Measurements from ENCODE around the gene GRIK3. TPM values are rescaled to one million over a fixed set of nuclear protein-coding genes. Genes with fewer than 3 reads are reported as not detected.

GRIK3 gene
- total and polyA plus RNA-seq, 2 donors (not counting 1 experiment from before 2014, with no cell fraction given), result not detected

- H3K27me3 ChIP-seq (ENCODE audit: control insufficient read depth, insufficient read depth, low read length), result no peaks in the 10 kb centered on the region
- no peaks in the 10 kb centered on the region for H4K20me1 ChIP-seq (ENCODE audit: control insufficient read depth, extremely low read depth, insufficient read depth, low read length)
- H3K4me1 ChIP-seq (ENCODE audit: control insufficient read depth, extremely low read depth, insufficient read depth, low read length), result no peaks in the 10 kb centered on the region
- no peak overlapping the region for H2AFZ ChIP-seq (ENCODE audit: low read length)
- no peak overlapping the region for H3K27ac ChIP-seq (ENCODE audit: insufficient read depth, low read length)
- no peak for DNase-seq (ENCODE audit: low read depth in 2 of 2)
- no peaks in the 10 kb centered on the region for H3K9me3 ChIP-seq (ENCODE audit: control insufficient read depth, insufficient read depth, low read depth, low read length)
- no peak for TF ChIP-seq CTCF (conservative IDR thresholded peaks at IDR 0.05 in 1 of 2, IDR thresholded peaks at IDR 0.05 in 1 of 2; ENCODE audit: low read depth in 1 of 2, low read length in 2 of 2)
- TF ChIP-seq EZH2 (IDR thresholded peaks at IDR 0.05; ENCODE audit: low read length, missing control alignments), result no peak
- H3K9ac ChIP-seq (ENCODE audit: insufficient read depth, low read length), result no peak overlapping the region
- H3K36me3 ChIP-seq (ENCODE audit: control insufficient read depth, insufficient read depth, low read length), result no peaks in the 10 kb centered on the region
- H3K4me2 ChIP-seq (ENCODE audit: extremely low read depth, insufficient read depth, low read length), result no peak overlapping the region
- no peaks in the 10 kb centered on the region for H3K79me2 ChIP-seq (ENCODE audit: control insufficient read depth, insufficient read depth, low read length)
- no peak overlapping the region for H3K4me3 ChIP-seq (replicated peaks in 1 of 4; ENCODE audit: control extremely low read depth in 1 of 4, insufficient read depth in 1 of 4, low read depth in 3 of 4, low read length in 4 of 4)
Observed at GRCh38 chr1:36814083-36814482, 220.2 kb downstream of the GRIK3 start.

DNA sequence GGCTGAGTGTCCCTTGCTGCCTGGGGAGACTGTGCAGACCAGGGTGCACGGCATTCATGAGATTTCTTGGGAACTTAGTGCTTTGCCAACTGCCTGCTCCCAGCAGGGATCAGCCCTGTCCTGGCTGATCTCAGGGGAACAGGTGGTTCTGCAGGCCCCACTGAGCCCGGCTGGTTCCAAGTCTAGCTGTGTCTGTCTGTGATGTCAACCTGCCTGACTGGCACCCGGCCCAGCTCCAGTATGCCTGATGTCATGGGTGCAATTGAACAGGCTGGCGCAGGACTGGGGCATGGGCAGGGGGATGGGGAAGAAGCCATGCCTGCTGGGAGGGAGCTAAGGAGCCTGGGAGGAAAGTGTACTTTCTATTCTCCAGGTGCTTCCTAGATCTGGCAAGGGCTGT lies 227.1 kb downstream of the GRIK3 start:
- no peak overlapping the region for H3K4me3 ChIP-seq (replicated peaks in 1 of 4; ENCODE audit: control extremely low read depth in 1 of 4, insufficient read depth in 1 of 4, low read depth in 3 of 4, low read length in 4 of 4)
- H2AFZ ChIP-seq (ENCODE audit: low read length), result no peak overlapping the region
- no peaks in the 10 kb centered on the region for H3K36me3 ChIP-seq (ENCODE audit: control insufficient read depth, insufficient read depth, low read length)
- DNase-seq (ENCODE audit: low read depth in 2 of 2), result no peak
- no peak overlapping the region for H3K27ac ChIP-seq (ENCODE audit: insufficient read depth, low read length)
- no peaks in the 10 kb centered on the region for H3K79me2 ChIP-seq (ENCODE audit: control insufficient read depth, insufficient read depth, low read length)
- H3K4me1 ChIP-seq (ENCODE audit: control insufficient read depth, extremely low read depth, insufficient read depth, low read length), result no peaks in the 10 kb centered on the region
- H3K4me2 ChIP-seq (ENCODE audit: extremely low read depth, insufficient read depth, low read length), result no peak overlapping the region
- no peaks in the 10 kb centered on the region for H4K20me1 ChIP-seq (ENCODE audit: control insufficient read depth, extremely low read depth, insufficient read depth, low read length)
- H3K9ac ChIP-seq (ENCODE audit: insufficient read depth, low read length), result no peak overlapping the region
- no peaks in the 10 kb centered on the region for H3K27me3 ChIP-seq (ENCODE audit: control insufficient read depth, insufficient read depth, low read length)
- TF ChIP-seq EZH2 (IDR thresholded peaks at IDR 0.05; ENCODE audit: low read length, missing control alignments), result no peak
- TF ChIP-seq CTCF (conservative IDR thresholded peaks at IDR 0.05 in 1 of 2, IDR thresholded peaks at IDR 0.05 in 1 of 2; ENCODE audit: low read depth in 1 of 2, low read length in 2 of 2), result no peak
- H3K9me3 ChIP-seq (ENCODE audit: control insufficient read depth, insufficient read depth, low read depth, low read length), result no peaks in the 10 kb centered on the region

- Histone ChIP-seq H3K79me2 (ENCODE audit: control insufficient read depth, insufficient read depth, low read length) (no peaks in the 10 kb centered on the region), H4K20me1 (ENCODE audit: control insufficient read depth, extremely low read depth, insufficient read depth, low read length) (no peaks in the 10 kb centered on the region), H3K27me3 (ENCODE audit: control insufficient read depth, insufficient read depth, low read length) (no peaks in the 10 kb centered on the region), H3K27ac (ENCODE audit: insufficient read depth, low read length) (no peak overlapping the region), H3K9ac (ENCODE audit: insufficient read depth, low read length) (no peak overlapping the region), H3K4me1 (ENCODE audit: control insufficient read depth, extremely low read depth, insufficient read depth, low read length) (no peaks in the 10 kb centered on the region), H3K36me3 (ENCODE audit: control insufficient read depth, insufficient read depth, low read length) (no peaks in the 10 kb centered on the region), H3K4me3 (replicated peaks in 1 of 4; ENCODE audit: control extremely low read depth in 1 of 4, insufficient read depth in 1 of 4, low read depth in 3 of 4, low read length in 4 of 4) (no peak overlapping the region), H3K4me2 (ENCODE audit: extremely low read depth, insufficient read depth, low read length) (no peak overlapping the region), H3K9me3 (ENCODE audit: control insufficient read depth, insufficient read depth, low read depth, low read length) (no peaks in the 10 kb centered on the region), H2AFZ (ENCODE audit: low read length) (no peak overlapping the region)
- TF ChIP-seq EZH2 (IDR thresholded peaks at IDR 0.05; ENCODE audit: low read length, missing control alignments), result no peak
- no peak for TF ChIP-seq CTCF (conservative IDR thresholded peaks at IDR 0.05 in 1 of 2, IDR thresholded peaks at IDR 0.05 in 1 of 2; ENCODE audit: low read depth in 1 of 2, low read length in 2 of 2)
- DNase-seq (ENCODE audit: low read depth in 2 of 2), result no peak
Observed at GRCh38 chr1:36805979-36806640, 228.2 kb downstream of the GRIK3 start.

Measured in fibroblast of lung (primary cell).